Measurements from ENCODE around the gene RHCE.

DNA sequence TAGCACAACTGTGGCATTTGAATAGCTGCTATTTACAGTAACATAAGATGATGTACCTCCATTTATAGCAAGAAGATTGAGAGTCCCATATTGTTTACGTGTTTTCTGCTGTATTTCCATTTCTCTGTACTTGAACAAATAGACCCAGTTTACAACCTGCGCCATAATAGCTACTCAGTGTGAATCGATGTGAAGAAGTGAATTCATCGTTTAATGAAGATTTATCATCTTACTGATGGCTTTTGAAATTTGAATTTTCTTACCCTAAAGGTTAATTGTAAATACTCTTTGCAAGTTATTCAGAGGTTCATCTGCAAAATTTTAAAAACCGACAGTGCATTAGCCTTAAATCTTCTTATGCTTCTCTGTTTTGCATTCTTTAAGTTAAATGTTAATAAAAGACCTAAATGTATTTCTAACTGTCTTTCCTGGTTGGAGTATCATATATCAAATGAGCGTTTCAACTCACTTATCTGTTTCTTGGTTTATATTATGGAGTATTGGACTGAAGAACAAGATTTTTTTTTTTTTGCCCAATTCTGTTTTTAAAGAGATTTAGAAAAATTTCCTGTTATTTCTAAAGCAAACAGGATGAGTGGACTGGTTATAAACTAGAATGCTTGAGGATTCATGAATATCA is 12.2 kb upstream of the RHCE start:
- no peak for TF ChIP-seq POLR2A (IDR thresholded peaks at IDR 0.05; ENCODE audit: low read depth, low read length)
- TF ChIP-seq POLR2AphosphoS5 (IDR thresholded peaks at IDR 0.05; ENCODE audit: low read depth, low read length): no peak

All from GM12892 (cell line).